Spleen (tissue), 11 donors: ENCODE measurements around the gene SH2D7. TPM values are rescaled to one million over a fixed set of nuclear protein-coding genes. Genes with fewer than 3 reads are reported as not detected.

Experiments used
- DNase-seq: peaks from one replicate; pipeline ENCODE4 v3.0.0-alpha.2; 2020
- H3K27ac ChIP-seq, 8 donors: fragments of 200-600 bp; sonication (generic) in 7 of 8; 1 replicate in 4 of 8; 2 replicates in 4 of 8; pipeline versions ENCODE4 v1.5.0 to v1.8.0; 2016 to 2021; ENCODE audit warnings: inconsistent platforms in 4 of 8, mild to moderate bottlenecking in 4 of 8, moderate library complexity in 1 of 8
- H3K27me3 ChIP-seq, 7 donors: fragments of 200-600 bp; sonication (generic) in 6 of 7; replicated peaks in 1 of 7; 1 replicate in 4 of 7; 2 replicates in 3 of 7; pipeline versions ENCODE4 v1.5.0 to v1.8.0; 2016 to 2021; ENCODE audit warnings: inconsistent platforms in 3 of 7, mild to moderate bottlenecking in 1 of 7
- H3K36me3 ChIP-seq, 6 donors: fragments of 200-600 bp; sonication (generic) in 5 of 6; 1 replicate in 4 of 6; 2 replicates in 2 of 6; pipeline versions ENCODE4 v1.5.0 to v1.8.0; 2016 to 2021; ENCODE audit warnings: inconsistent platforms in 2 of 6
- H3K4me1 ChIP-seq, 6 donors: fragments of 200-600 bp; sonication (generic) in 5 of 6; 1 replicate in 3 of 6; 2 replicates in 3 of 6; pipeline versions ENCODE4 v1.5.0 to v1.8.0; 2016 to 2021; ENCODE audit warnings: inconsistent platforms in 3 of 6
- H3K4me3 ChIP-seq, 8 donors: fragments of 200-600 bp; sonication (generic) in 7 of 8; 1 replicate in 4 of 8; 2 replicates in 4 of 8; pipeline versions ENCODE4 v1.5.0 to v1.8.0; 2016 to 2021; ENCODE audit warnings: inconsistent platforms in 4 of 8, mild to moderate bottlenecking in 4 of 8, moderate library complexity in 2 of 8
- H3K9me3 ChIP-seq, 8 donors: fragments of 200-600 bp; sonication (generic) in 7 of 8; 1 replicate in 4 of 8; 2 replicates in 4 of 8; pipeline versions ENCODE4 v1.5.0 to v1.8.0; 2016 to 2021; ENCODE audit warnings: inconsistent platforms in 4 of 8
- POLR2A ChIP-seq, 3 donors: fragments of 450-650 bp; IDR thresholded peaks; one replicate each; pipeline ENCODE4 v1.5.1; 2017; ENCODE audit warnings: antibody characterized with exemption in 3 of 3, mild to moderate bottlenecking in 1 of 3
- POLR2AphosphoS5 ChIP-seq, 3 donors: sonication (generic); formaldehyde crosslinking; IDR thresholded peaks; one replicate each; pipeline ENCODE4 v1.5.1; 2017; ENCODE audit warnings: antibody characterized with exemption in 3 of 3
- WGBS, 5 donors: extraction: QIAGEN DNeasy Blood & Tissue Kit in 3 of 5; methylation state at CpG; one replicate each; pipeline versions ENCODE4 v1.1.5 to v1.1.7; 2013 to 2018; 5-methylcytosine and 5-hydroxymethylcytosine counted together
- intact Hi-C: fragments of 100-400 bp; cut with DNase I; formaldehyde crosslinking; loops from one replicate; pipeline ENCODE4 v1.15.0; 2023; ENCODE audit warnings: low total_unique reads
- polyA plus RNA-seq, 3 donors: library from polyadenylated mRNA; stranded (reverse); fragments of 200-250 nt; gene quantifications; one replicate each; pipeline ENCODE4 v1.2.1, GENCODE V29; 2013
- total RNA-seq, 7 donors: library from RNA; depleted of rRNA in 3 of 7; stranded (reverse); fragments of >200 nt in 3 of 7; fragmentation: NEBNext Ultra II Directional in 4 of 7; extraction: Animal tissue kit (Norgen Biotek cat#: 25700) in 4 of 7; gene quantifications; one replicate each; pipeline versions ENCODE4 v1.1.0 to v1.2.1, GENCODE V29; 2016 to 2021
- TF ChIP-seq, protein P1 (sequence below), 11 experiments: fragments of 200-600 bp in 7 of 11; fragments of 450-650 bp in 4 of 11; sonication (generic) in 4 of 11; IDR thresholded peaks in 8 of 11; conservative IDR thresholded peaks in 3 of 11; 1 replicate in 7 of 11; 2 replicates in 4 of 11; pipeline versions ENCODE4 v1.4.0 to v1.8.0; 2016 to 2021; ENCODE audit warnings: antibody characterized with exemption in 11 of 11, inconsistent platforms in 4 of 11, mild to moderate bottlenecking in 1 of 11
- donor health status: healthy with polysubstance abuse.
- donor health status: DM: no; HTN: no; CAD: no; lungs with moderate emphysema.
- donor health status: DM: no; HTN: no; CAD: no.
- donor health status: Bipolar disorder and iron deficiency.
- donor health status: healthy.
- donor health status: DM: no; HTN: no; CAD: no.
- donor health status: DM: yes; HTN: yes; CAD: no.

Gene SH2D7
- total and polyA plus RNA-seq, 10 donors, result not detected

DNA sequence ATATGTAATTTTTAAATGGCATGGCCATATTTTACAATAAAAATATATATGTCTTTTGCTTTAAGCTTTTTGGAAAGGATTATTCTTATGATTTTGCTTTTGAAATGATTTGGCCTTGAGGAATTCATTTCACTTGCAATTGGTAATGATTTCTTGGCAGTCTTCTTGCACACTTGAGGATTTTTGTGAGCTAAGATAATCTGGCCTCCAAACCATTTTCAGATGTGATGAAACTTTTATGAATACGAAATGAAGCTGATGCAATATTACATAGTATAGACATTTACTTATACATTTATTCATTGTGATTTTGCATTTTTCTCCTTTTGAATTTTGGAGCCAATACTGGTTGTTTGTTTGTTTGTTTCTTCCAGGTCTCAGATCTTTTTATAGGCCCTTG lies 6.4 kb upstream of the SH2D7 start:
- 36 to 83% (median 59%) methylated on average over 1 of the region's 1 CpG for WGBS, 5 donors
- DNase-seq, result no peak
- intact Hi-C loops, result no loop called here

DNA sequence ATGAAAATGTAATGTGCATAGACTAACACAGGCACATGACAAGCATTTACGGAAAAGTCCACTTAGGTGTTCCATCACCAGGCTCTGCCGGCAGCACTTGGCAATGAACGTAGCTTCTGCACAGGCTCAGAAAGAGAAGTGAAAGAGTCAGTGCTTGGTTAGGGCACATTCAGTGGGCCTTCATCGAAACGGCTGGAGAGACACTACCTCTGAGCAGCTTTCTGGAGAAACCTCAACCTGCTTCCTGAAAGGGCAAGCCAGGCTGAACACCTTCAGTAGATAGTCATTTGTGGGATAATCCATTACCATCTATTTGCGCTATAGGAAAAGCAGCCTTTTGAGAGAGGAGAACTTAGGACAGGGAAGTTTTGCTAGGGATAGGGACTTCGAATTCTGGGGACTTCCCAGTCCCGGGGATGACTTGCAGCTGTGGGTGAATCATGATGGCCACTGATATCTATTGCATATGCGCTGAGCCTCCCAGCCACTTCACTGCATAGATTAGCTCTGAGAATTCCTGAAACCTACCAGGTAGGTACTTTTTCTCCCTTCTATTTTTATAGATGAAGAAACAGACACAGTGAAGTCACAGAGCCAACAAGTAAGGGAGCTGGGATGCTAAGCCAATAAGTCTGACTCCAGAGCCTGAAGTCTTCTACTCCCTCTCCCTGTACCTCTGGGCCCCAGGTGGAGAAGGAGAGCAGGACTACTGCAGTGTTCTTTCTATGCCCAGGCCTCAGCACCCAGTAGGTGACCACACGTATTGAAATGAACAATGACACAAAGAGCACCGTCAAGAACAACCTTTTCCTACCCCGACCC lies 4.2 kb upstream of the SH2D7 start:
- no peaks in the 10 kb centered on the region for H3K36me3 ChIP-seq
- no peak for DNase-seq
- intact Hi-C loops, result no loop called here
- no peaks in the 10 kb centered on the region for H3K9me3 ChIP-seq
- H3K27me3 ChIP-seq, result no peaks in the 10 kb centered on the region
- H3K27ac ChIP-seq, result peak overlapping the region in 3 of 8 donors; percentile 13 to 27 (median 19)
- 64 to 74% (median 67%) methylated on average over 12 of the region's 12 CpGs for WGBS, 5 donors
- H3K4me3 ChIP-seq, result no peak overlapping the region
- peaks cover 7 to 60% (median 39%) of the 10 kb centered on the region in 6 donors for H3K4me1 ChIP-seq
- TF ChIP-seq POLR2A (IDR thresholded peaks at IDR 0.05), result no peak
- peak in 1 of 3 donors; percentile 21 for TF ChIP-seq POLR2AphosphoS5 (IDR thresholded peaks at IDR 0.05)

More for the DNA sequence above, 6.4 kb upstream of the SH2D7 start:
- Histone ChIP-seq H3K4me1 (peaks cover 14 to 60% (median 39%) of the 10 kb centered on the region in 6 donors), H3K9me3 (no peaks in the 10 kb centered on the region), H3K36me3 (no peaks in the 10 kb centered on the region), H3K27ac (no peak overlapping the region), H3K27me3 (no peaks in the 10 kb centered on the region), H3K4me3 (no peak overlapping the region)
- TF ChIP-seq POLR2AphosphoS5 (IDR thresholded peaks at IDR 0.05), result no peak
- no peak for TF ChIP-seq POLR2A (IDR thresholded peaks at IDR 0.05)
- TF ChIP-seq, protein P1, sequence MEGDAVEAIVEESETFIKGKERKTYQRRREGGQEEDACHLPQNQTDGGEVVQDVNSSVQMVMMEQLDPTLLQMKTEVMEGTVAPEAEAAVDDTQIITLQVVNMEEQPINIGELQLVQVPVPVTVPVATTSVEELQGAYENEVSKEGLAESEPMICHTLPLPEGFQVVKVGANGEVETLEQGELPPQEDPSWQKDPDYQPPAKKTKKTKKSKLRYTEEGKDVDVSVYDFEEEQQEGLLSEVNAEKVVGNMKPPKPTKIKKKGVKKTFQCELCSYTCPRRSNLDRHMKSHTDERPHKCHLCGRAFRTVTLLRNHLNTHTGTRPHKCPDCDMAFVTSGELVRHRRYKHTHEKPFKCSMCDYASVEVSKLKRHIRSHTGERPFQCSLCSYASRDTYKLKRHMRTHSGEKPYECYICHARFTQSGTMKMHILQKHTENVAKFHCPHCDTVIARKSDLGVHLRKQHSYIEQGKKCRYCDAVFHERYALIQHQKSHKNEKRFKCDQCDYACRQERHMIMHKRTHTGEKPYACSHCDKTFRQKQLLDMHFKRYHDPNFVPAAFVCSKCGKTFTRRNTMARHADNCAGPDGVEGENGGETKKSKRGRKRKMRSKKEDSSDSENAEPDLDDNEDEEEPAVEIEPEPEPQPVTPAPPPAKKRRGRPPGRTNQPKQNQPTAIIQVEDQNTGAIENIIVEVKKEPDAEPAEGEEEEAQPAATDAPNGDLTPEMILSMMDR (IDR thresholded peaks at IDR 0.05 in 8 of 11, conservative IDR thresholded peaks at IDR 0.05 in 3 of 11), result no peak

DNA sequence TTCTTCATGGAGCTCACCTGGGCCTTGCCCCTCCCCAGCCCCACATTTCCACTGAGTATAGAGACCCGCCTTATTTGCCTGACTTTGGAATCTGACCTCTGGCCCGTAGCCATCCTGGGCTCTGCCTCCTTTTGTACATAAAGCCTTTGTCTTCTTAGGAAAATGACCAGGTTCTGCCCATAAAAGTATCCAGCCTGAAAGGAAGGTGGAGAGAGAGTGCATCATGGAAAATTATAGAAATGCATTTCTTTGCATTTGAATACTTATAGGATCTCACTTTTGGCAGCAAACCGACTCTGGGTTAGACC lies 3.6 kb upstream of the SH2D7 start:
- intact Hi-C loops, result no loop called here
- TF ChIP-seq, protein P1 (IDR thresholded peaks at IDR 0.05 in 8 of 11, conservative IDR thresholded peaks at IDR 0.05 in 3 of 11), result no peak
- no peak for TF ChIP-seq POLR2A (IDR thresholded peaks at IDR 0.05)
- no peak for TF ChIP-seq POLR2AphosphoS5 (IDR thresholded peaks at IDR 0.05)
- WGBS, 5 donors, result 88 to 95% (median 92%) methylated on average over 3 of the region's 3 CpGs
- H3K27me3 ChIP-seq, result no peaks in the 10 kb centered on the region
- no peak for DNase-seq
- H3K4me1 ChIP-seq, result peaks cover 5 to 58% (median 36%) of the 10 kb centered on the region in 6 donors
- H3K9me3 ChIP-seq, result no peaks in the 10 kb centered on the region
- no peak overlapping the region for H3K4me3 ChIP-seq
- no peaks in the 10 kb centered on the region for H3K36me3 ChIP-seq
- H3K27ac ChIP-seq, result peak overlapping the region in 1 of 8 donors; percentile 19

DNA sequence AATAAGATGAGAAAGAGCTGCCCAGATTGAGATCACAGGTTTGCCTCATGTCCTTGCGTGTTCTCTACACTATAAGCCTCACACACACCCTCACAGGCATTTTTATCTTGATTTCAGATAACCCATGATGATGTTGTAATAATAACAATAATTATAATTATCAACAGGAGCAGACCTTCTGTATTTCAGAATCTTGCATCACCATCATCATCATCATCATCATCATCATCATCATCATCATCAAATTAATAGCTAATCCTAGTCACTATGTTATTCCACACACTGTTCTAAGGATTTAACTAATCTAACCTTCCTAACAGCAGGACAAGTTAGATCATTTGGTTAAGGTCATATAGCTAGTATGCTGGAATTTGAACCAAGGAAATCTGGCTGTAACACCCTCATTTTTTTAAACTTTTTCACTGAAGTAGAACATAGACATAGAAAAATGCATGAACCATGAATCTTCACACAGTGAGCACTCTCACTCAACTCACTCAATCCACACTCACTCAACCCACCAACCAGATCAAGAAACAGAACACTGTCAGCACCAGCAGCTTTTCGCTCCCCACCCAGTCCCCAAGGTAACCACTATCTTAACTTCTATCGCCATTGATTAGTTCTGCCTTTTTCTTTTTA lies 1.8 kb upstream of the SH2D7 start:
- H3K36me3 ChIP-seq, result no peaks in the 10 kb centered on the region
- H3K27ac ChIP-seq, result no peak overlapping the region
- intact Hi-C loops, result no loop called here
- 96 to 99% (median 96%) methylated on average over 3 of the region's 3 CpGs for WGBS, 5 donors
- H3K27me3 ChIP-seq, result no peaks in the 10 kb centered on the region
- no peak for TF ChIP-seq POLR2AphosphoS5 (IDR thresholded peaks at IDR 0.05)
- TF ChIP-seq, protein P1 (IDR thresholded peaks at IDR 0.05 in 8 of 11, conservative IDR thresholded peaks at IDR 0.05 in 3 of 11), result no peak
- no peak for TF ChIP-seq POLR2A (IDR thresholded peaks at IDR 0.05)
- no peak overlapping the region for H3K4me3 ChIP-seq
- no peak for DNase-seq
- no peaks in the 10 kb centered on the region for H3K9me3 ChIP-seq
- H3K4me1 ChIP-seq, result peaks cover 0 to 45% (median 24%) of the 10 kb centered on the region in 6 donors
